Frontal cortex (tissue), 4 donors: ENCODE measurements around the gene TNFSF10. TPM values are rescaled to one million over a fixed set of nuclear protein-coding genes. Genes with fewer than 3 reads are reported as not detected.
"Not testable (repeated sequence)": the region's sequence is repeated elsewhere in the genome, so short reads cannot be mapped to it uniquely, and the experiment has no call there.

Experiments
- DNase-seq, 2 donors: peaks; one replicate each; pipeline ENCODE4 v3.0.0; 2012; ENCODE audit warnings: low spot score in 2 of 2
- FAIRE-seq: peaks from 2 replicates; lab custom pipeline; 2012; peaks lifted over from hg19 to GRCh38; lab: Jason Lieb, UNC
- total RNA-seq: library from RNA; depleted of rRNA; stranded (reverse); fragments of >200 nt; gene quantifications from one replicate; pipeline ENCODE4 v1.2.3, GENCODE V29; 2014
- donor health status: control.
- donor health status: control.
- donor health status: control.

Gene TNFSF10
- total RNA-seq, 1 donor from 2014 or later: 2.9 TPM

DNA sequence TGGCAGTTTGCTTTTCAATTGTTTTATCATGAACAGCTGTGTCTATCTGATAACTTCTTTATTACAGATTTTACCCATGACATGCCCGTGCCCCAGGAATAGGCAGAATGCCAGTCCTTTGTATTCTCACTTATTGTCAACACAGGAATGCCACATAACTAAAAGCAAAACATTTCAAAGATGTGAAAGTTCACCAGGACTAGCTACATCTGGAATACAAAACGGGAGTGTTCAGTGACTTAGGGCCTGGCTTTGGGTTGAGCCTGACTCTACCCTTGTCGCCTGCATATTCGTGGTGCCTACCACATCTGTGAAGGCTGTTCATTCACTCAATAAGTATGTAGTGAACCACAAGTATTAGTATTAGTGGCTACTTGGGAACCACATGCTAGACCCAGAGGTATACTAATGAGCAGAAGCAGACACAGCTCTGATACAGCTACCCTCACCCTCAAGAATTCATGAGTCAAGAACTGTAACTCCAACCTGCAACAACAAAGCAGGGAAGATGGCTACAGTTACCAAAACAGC is 2.9 kb downstream of the TNFSF10 start:
- no peak for DNase-seq
- no peak for FAIRE-seq

DNA sequence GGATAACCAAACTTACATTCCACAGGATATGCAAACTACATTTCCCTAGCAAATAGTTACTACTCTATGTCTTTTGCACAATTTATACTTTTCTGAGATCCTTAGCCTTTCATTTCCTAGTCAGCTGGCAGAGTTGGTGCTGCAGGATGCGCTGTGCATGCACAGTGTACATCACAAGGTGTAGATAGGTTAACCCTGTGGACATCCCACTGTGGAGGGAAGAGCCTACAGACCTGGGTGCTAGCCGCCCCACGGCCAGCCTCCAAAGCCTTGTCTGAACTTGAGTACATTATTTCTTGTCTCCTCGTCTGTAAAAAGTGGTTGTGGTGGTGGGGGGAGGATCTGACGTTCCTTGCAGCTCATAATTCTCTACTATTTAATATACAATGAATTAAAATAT is 3.5 kb downstream of the TNFSF10 start:
- DNase-seq (no peak), FAIRE-seq (no peak)

DNA sequence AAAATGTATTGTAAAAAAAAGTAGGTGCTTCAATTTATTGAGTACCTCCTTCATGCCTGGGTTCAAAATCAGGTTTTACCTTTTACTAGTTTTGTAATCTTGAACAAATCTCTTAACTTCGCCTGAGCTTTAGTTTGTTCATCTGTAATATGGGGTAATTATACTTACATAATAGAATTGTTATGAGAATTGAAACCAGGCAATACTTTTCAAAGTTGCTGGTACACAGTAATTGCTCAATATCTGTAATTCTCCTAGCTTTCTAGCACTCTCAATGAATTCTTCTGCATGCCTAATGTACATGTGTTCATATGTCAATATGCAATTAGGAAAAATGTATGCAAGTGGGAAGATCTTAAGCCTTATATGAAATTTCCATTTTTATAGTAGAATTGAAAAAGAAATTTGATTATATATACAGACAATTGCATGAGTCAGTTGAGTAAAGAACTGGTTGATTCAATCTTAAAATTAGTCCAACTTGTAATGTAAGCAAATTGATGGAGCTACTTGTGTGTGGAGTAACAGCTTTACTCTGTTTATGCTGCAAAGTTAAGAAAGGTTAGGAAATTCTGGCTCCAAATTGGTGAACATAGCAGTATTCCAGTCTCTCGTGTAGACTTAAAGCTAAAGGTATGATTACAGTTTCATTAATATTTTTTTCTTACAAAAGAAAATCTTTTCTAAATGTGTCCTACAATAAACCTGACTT is 4.1 kb downstream of the TNFSF10 start:
- FAIRE-seq (no peak), DNase-seq (no peak)

DNA sequence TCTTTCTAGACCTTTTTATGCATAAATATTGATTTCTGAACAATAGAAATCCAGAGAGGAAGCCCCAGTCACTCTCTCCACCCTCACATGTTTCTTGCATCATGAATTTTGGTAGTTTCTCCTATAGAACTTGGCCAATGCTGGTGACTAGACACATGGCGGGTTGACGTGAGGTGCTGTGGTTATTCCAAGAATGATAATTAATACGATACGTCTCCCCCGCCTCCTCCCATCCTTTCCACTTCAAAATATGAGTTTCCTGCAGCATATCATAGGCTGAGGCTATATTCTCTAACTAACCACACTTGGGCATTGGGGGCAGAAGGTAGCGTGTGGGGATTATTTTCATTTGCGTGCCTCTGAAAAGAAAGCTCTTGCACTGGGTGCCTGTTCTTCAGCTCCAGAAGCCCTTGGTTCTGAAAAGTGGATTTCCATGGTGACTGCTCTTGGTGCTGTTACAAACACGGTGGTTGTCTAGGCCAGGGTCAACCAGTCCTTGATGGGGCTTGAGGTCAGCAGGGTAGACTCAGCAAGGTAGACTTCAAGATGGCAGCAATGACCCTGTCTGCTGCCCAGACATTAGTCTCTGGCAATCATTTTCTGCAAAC is 5.3 kb downstream of the TNFSF10 start:
- DNase-seq: no peak
- FAIRE-seq: no peak

DNA sequence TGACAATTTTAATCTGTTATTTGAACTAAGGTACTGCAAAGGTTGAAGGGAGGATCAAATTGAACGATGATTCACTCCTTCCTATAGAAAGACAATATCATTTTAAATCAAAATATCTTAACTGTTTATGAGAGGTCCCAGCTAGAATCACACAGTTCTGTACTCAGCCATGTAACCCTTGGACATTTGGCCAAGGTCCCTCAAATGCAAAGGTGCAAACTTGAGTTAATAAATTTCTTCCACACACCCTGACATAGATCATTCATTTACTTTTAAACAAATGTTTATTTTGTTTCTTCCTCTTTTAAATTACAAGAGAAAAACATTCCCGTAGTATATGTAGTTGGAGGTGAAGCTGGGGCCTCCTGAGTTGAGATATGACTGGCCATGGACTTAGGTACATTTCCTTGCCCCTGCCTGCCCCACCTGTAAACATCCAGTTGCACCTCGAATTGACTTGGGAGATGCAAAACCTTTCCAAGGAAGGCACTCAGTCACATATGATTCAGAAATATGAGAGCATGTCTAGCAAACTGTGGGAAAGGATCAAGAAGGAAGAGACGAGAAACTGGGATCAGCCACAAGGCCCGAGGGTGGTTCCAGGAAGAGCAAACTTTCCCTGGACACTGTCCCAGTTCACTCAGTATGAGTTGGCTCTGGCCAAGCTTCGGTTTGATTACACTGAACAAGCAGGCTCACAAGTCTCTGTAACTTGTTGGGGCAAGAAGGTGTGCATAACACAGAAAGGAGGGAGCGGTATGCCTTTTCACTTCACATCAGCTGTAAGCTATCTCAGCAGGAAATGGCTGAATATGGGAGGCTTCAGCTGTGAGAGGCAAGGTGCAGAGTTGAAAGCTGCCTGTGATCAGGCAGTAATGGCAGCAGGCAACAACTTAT is 6.7 kb downstream of the TNFSF10 start:
- DNase-seq (no peak), FAIRE-seq (no peak)

DNA sequence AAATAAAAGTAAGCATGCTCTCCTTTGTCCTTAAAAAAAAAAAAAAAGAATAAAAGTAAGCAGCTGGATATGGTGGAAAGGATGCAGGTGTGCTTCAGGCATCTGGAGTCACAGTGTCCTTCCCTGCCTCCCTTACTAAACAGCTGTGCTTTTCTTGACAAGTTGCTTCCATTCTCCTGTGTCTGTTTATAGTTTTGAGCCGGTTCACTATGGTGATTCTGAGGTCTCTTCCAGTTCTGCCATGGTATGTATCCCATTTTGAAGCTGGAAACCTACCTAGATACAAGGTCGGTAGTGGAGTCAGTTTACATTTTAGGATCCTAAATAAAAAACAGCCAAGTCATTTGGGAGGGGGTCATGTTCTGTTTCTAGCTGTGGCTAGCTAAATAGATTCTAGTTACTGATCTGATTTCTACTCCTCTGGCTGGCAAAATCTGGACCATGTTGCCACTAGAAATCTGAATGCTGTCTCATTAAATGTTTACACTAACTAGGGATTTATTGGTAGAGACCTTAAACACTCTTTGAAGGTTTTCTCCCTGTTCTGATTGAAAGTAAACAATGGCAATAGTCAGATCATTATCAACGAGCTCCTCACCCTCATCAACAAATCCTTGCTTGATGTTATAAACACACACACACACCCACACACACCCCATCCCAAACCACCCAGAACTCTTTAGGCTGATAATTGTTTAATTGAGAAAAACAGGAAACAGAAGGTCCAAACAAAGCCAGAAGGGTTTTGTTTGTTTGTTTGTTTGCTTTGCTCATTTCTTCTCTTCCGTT is 7.9 kb downstream of the TNFSF10 start:
- DNase-seq (no peak), FAIRE-seq (no peak)

DNA sequence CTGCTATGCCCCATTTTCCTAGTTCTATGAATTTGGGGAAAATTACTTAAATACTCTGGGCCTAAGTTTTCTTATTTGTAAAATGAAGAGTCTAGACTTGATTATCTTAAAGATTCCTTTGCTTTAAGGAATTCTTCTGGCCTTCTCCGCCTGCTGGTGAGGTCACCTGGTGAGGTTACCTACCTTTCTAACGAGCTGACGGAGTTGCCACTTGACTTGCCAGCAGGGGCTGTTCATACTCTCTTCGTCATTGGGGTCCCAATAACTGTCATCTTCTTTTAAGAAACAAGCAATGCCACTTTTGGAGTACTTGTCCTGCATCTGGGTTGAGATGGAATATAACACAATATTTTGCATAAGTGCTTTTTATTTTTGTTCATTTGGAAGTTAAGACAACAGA is 8.6 kb downstream of the TNFSF10 start:
- no peak for FAIRE-seq
- no peak for DNase-seq

DNA sequence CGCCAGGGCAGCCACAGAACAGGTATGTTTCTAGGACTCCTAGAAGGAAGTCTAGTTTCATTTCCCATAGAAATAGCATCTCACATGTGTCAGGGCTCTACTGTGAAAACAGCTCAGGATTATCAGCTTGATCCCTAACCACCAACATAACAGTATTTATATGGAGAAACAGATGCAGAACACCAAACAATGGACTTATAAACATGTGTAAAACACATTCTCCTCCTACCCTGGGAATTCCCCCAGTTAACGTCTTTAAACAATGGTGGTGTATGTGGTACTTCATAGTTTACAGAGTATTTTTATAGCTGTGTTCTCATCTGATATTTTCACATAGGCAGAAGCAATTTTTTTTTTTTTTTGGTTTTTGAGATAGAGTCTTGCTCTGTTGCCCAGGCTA is 9.7 kb downstream of the TNFSF10 start:
- no peak for FAIRE-seq
- no peak for DNase-seq

DNA sequence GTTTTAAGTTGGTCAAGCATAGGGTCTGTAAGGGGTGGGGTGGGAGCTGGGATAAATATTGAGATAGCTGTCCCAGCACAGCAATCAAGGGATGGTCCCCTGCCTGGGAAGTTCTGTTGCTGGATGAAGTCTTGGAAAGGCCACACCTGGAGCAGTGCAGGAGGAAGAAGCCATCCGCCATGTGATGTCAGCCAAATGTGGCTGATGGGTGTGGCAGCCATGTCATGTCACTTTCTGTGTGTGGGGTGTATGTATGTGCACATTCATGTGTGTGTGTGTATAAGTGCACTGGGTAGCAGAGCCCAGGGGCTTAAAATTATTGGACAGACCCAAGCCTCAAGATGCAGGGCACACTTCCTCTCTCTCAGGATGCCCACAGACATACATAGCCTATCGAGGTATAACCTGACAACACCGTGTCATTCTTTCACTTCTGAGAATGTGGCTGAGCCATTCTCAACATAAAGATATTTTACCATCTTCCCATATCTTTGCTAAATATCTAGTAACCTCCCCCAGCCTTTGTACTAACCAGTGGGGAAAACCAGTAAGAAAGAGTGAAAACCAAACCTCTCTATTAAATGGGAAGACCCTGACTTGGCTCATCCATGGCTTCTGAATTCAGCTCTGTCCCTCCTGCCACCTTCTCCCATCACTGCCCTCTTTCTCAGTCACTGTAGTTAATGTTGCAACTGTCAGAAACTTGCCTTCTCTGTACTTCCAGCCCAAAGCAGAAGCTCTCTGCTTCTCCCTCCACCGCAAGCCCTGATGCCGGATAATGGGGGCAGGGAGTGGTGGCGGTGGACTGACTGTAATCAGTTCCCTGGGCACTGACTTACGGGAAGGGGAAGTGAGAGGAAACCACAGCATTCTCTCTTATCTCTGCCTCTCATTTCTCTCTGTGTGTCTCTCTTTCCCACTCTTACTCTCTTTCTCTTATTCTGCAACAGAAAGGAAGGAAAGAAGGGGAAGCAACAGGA is 11.2 kb downstream of the TNFSF10 start:
- FAIRE-seq (no peak), DNase-seq (no peak)

GRCh38 chr3:172506094-172506493 is 17.1 kb downstream of the TNFSF10 start:
- FAIRE-seq (no peak), DNase-seq (no peak)

GRCh38 chr3:172501540-172501939 is 21.7 kb downstream of the TNFSF10 start:
- FAIRE-seq: no peak

GRCh38 chr3:172490198-172490669 is 33.0 kb downstream of the TNFSF10 start:
- peak; percentile 6 to 25 for DNase-seq
- FAIRE-seq: not testable (repeated sequence)

More at GRCh38 chr3:172501540-172501939, 21.7 kb downstream of the TNFSF10 start:
- DNase-seq: no peak

- FAIRE-seq: no peak
- no peak for DNase-seq
These were observed 45.1 kb downstream of the TNFSF10 start for GRCh38 chr3:172478116-172478515.

DNA sequence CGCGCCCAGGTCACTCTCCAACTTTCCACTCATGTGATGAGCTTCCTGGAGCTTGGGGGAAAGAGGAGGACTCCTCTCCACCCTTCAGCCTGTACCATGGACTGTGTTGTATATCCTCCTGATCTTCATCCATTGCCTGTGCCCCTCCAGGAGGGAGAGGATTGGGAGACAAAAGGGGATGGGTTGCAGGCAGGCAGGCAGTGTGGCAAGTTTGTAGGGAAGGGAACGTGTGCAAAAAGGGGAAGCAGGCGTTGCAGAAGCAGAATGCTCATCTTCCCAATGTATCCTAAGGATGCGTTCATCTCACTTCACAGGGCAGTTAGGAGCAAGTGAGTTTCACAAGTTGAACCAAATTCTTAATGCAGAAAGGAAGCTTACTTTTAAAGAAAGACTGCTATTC is 46.9 kb downstream of the TNFSF10 start:
- DNase-seq (no peak), FAIRE-seq (no peak)

DNA sequence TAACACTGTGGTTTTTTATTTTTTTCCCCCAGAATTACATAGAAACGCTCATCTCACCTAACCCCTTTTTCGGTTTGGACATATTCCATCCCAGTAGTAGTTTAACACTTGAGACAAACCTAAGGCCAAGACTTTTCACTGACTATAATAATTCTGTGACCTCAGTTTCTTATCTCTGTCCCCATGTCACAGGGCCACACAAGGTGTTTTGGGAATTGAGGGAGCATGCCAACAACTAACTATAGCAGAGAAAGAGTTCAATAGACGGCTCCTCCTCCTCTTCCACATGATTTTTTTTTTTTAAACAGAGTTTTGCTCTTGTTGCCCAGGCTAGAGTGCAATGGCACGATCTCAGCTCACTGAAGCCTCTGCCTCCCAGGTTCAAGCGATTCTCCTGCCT is 47.5 kb downstream of the TNFSF10 start:
- FAIRE-seq: no peak
- DNase-seq: no peak

DNA sequence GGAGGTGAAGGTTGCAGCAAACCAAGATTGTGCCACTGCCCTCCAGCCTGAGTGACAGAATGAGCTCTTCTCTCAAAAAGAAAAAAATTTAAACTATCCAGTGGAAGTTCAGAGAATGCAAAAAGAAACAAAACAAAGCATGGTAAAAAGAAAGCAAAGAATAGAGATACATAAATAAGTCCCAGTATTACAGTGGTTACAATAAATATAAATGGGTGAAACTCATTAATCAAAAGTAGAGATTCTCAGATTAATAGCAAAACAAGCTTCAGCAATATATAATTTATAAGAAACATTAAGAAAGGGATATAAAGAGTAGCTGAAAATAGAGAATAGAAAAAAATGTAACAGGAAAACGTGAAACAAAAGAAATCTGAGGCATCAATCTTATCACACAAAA is 51.3 kb downstream of the TNFSF10 start:
- no peak for FAIRE-seq
- DNase-seq: no peak

DNA sequence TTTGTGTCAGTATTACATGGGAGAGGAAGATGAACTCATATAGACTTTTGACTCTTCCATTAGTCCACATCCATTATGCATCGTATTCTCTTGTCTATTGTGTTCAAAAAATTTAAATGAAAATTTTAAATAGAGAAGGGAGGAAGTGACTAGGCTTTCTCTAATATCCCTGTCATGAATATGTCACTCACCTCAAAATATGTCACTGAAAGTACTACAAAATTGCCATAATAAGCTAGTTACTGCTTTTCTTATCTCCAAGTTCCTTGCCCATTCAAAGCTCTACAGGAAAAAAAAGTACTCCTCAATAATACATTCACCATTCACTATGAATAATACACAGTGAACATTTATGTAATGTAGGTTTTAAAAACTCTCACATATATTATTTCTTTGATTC is 52.6 kb downstream of the TNFSF10 start:
- DNase-seq: no peak
- FAIRE-seq: no peak

DNA sequence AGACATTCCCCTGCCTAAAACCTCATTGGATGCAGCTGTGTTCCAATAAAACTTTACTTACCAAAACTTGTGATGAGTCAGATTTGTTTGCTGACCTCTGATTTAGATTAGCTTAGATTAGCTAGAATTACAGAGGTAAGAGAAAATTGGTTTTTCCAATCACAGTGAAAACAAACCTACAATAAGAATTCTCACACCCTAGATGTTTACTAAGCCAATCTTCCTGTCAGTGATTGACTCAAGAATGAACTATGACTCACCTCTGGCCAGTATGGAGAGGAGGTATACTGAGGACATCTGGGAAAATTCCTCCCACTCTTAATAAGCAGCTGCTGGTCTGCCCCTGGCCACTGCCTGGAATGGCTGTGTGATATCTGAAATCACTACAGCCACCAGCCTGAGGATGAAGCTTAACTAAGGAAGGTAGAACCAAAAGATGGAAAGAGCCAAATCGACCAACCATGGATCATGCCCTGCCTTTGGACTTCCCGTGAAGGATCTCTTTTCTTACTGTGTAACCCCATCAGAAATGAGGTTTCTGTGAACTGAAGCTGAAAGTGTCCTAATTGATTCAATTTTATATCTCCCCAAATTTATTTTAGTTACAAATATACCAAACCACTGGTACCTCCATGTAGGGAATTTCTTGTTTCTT is 55.9 kb downstream of the TNFSF10 start:
- DNase-seq: no peak
- no peak for FAIRE-seq
